Right lobe of liver (tissue), 4 donors: Measurements from ENCODE around the gene STAG2.

Experiments
- CTCF ChIP-seq, 4 donors: fragments of 200-600 bp in 3 of 4; fragments of 450-650 bp in 1 of 4; IDR thresholded peaks; one replicate each; pipeline versions ENCODE4 v1.5.1 to v1.8.0; 2016 to 2022; ENCODE audit warnings: antibody characterized with exemption in 4 of 4, mild to moderate bottlenecking in 2 of 4
- POLR2A ChIP-seq: fragments of 450-650 bp; IDR thresholded peaks from one replicate; pipeline ENCODE4 v1.6.1; 2017; ENCODE audit warnings: antibody characterized with exemption, mild to moderate bottlenecking
- donor health status: DM: no; HTN: no; CAD: no.
- donor health status: DM: no; HTN: no; CAD: no.
- donor health status: DM: no; HTN: yes; CAD: no.

- TF ChIP-seq CTCF (IDR thresholded peaks at IDR 0.05), result no peak
- TF ChIP-seq POLR2A, result no peak
Measured at GRCh38 chrX:123973921-123974320, 12.4 kb downstream of the STAG2 start.
